Mesothelial cell of epicardium (in vitro differentiated cells): Measurements from ENCODE around the gene LRRC17. TPM values are rescaled to one million over a fixed set of nuclear protein-coding genes. Genes with fewer than 3 reads are reported as not detected.
A peak's percentile ranks its signal among the peaks of the same experiment; 100 is the strongest.

Source experiments
- DNase-seq, 2 experiments: peaks; one replicate each; pipeline ENCODE4 v3.0.0; 2021; ENCODE audit warnings: low spot score in 2 of 2; ENCODE audit not compliant: unreplicated experiment in 2 of 2
- H3K27ac Mint-ChIP-seq: 2 replicates; pipeline ENCODE4 v1.8.0; 2021; ENCODE audit warnings: mixed read lengths
- H3K27me3 Mint-ChIP-seq: 2 replicates; pipeline ENCODE4 v1.8.0; 2021; ENCODE audit warnings: low read depth, mixed read lengths
- H3K36me3 Mint-ChIP-seq: 2 replicates; pipeline ENCODE4 v1.8.0; 2021; ENCODE audit warnings: mixed read lengths
- H3K4me1 Mint-ChIP-seq: 2 replicates; pipeline ENCODE4 v1.8.0; 2021; ENCODE audit warnings: mixed read lengths
- H3K4me3 Mint-ChIP-seq: 2 replicates; pipeline ENCODE4 v1.8.0; 2021; ENCODE audit warnings: mild to moderate bottlenecking, moderate library complexity, mixed read lengths
- H3K9me3 Mint-ChIP-seq: 2 replicates; pipeline ENCODE4 v1.8.0; 2021; ENCODE audit warnings: mixed read lengths
- total RNA-seq: library from RNA; stranded (reverse); gene quantifications from 3 replicates; pipeline ENCODE4 v1.2.1, GENCODE V29; 2021
- TF ChIP-seq, protein P1 (sequence below): fragments of 200-600 bp; sonication (generic); IDR thresholded peaks from one replicate; pipeline ENCODE4 v1.5.0; 2021; ENCODE audit warnings: antibody characterized with exemption; ENCODE audit not compliant: unreplicated experiment

LRRC17 gene, protein sequence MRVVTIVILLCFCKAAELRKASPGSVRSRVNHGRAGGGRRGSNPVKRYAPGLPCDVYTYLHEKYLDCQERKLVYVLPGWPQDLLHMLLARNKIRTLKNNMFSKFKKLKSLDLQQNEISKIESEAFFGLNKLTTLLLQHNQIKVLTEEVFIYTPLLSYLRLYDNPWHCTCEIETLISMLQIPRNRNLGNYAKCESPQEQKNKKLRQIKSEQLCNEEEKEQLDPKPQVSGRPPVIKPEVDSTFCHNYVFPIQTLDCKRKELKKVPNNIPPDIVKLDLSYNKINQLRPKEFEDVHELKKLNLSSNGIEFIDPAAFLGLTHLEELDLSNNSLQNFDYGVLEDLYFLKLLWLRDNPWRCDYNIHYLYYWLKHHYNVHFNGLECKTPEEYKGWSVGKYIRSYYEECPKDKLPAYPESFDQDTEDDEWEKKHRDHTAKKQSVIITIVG
- 42.0 to 45.5 TPM (median 43.1 TPM) in 3 replicates for total RNA-seq

- Mint-ChIP-seq H3K27ac (peak within 1 kb of the TSS; percentile 94), H3K4me1 (peaks cover 32% of the 10 kb centered on the region), H3K9me3 (peaks cover 6% of the 10 kb centered on the region), H3K27me3 (no peaks in the 10 kb centered on the region), H3K4me3 (peak within 1 kb of the TSS; percentile 79), H3K36me3 (no peaks in the 10 kb centered on the region)
- DNase-seq = peak in 1 of 2 experiments; percentile 49
- TF ChIP-seq, protein P1, sequence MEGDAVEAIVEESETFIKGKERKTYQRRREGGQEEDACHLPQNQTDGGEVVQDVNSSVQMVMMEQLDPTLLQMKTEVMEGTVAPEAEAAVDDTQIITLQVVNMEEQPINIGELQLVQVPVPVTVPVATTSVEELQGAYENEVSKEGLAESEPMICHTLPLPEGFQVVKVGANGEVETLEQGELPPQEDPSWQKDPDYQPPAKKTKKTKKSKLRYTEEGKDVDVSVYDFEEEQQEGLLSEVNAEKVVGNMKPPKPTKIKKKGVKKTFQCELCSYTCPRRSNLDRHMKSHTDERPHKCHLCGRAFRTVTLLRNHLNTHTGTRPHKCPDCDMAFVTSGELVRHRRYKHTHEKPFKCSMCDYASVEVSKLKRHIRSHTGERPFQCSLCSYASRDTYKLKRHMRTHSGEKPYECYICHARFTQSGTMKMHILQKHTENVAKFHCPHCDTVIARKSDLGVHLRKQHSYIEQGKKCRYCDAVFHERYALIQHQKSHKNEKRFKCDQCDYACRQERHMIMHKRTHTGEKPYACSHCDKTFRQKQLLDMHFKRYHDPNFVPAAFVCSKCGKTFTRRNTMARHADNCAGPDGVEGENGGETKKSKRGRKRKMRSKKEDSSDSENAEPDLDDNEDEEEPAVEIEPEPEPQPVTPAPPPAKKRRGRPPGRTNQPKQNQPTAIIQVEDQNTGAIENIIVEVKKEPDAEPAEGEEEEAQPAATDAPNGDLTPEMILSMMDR = no peak
Measured at GRCh38 chr7:102912742-102913141, at the start of gene LRRC17. LRRC17 (plus strand) TSS chr7:102913000; CDS start chr7:102933914, 20,914 bp downstream.

GRCh38 chr7:102864958-102865357 is 47.8 kb upstream of the LRRC17 start:
- Mint-ChIP-seq H3K27me3 (no peaks in the 10 kb centered on the region), H3K4me1 (peaks cover 9% of the 10 kb centered on the region), H3K4me3 (no peak overlapping the region), H3K36me3 (no peaks in the 10 kb centered on the region), H3K27ac (no peak overlapping the region), H3K9me3 (no peaks in the 10 kb centered on the region)
- TF ChIP-seq, protein P1 = no peak
- no peak for DNase-seq

GRCh38 chr7:102866535-102867215 is 46.1 kb upstream of the LRRC17 start:
- no peak for DNase-seq
- Mint-ChIP-seq H3K9me3 (peaks cover 2% of the 10 kb centered on the region), H3K4me1 (peaks cover 2% of the 10 kb centered on the region), H3K27me3 (no peaks in the 10 kb centered on the region), H3K4me3 (no peak overlapping the region), H3K36me3 (peaks cover 3% of the 10 kb centered on the region), H3K27ac (peak overlapping the region; percentile 22)
- TF ChIP-seq, protein P1 = no peak

- TF ChIP-seq, protein P1 = no peak
- Mint-ChIP-seq H3K4me3 (no peak overlapping the region), H3K9me3 (peaks cover 8% of the 10 kb centered on the region), H3K4me1 (peaks cover 19% of the 10 kb centered on the region), H3K27me3 (no peaks in the 10 kb centered on the region), H3K27ac (no peak overlapping the region), H3K36me3 (peaks cover 7% of the 10 kb centered on the region)
- no peak for DNase-seq
Measured at GRCh38 chr7:102869195-102869594, 43.6 kb upstream of the LRRC17 start.

DNA sequence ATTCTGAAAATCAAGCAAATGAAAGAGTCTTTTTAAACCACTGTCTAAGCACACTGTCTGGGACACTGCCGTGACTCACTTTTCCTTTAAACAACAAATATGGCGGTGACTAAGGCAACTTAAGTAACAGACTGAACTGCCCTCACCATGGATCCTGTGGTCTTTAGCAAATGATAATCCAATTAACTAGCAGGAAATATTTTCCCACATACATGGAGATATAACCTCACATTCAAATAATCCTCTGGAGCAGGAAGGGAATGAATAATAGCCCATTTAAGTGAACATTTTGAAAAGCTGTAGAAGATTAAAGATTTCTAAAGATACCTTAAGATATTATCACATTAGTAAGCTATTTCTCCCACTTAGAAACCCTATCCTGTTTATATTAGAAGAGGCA is 40.3 kb upstream of the LRRC17 start:
- peaks cover 14% of the 10 kb centered on the region for H3K9me3 Mint-ChIP-seq
- peak overlapping the region; percentile 40 for H3K27ac Mint-ChIP-seq
- H3K36me3 Mint-ChIP-seq = peaks cover 14% of the 10 kb centered on the region
- no peak for DNase-seq
- TF ChIP-seq, protein P1 = no peak
- H3K4me1 Mint-ChIP-seq = peaks cover 26% of the 10 kb centered on the region
- H3K4me3 Mint-ChIP-seq = no peak overlapping the region
- no peaks in the 10 kb centered on the region for H3K27me3 Mint-ChIP-seq
